K562 (cell line): Measurements from ENCODE around the gene ASNS. TPM values are rescaled to one million over a fixed set of nuclear protein-coding genes. Genes with fewer than 3 reads are reported as not detected.

Experiments
- AFF4 ChIP-seq: sonication (generic); formaldehyde crosslinking; IDR thresholded peaks from 2 replicates; pipeline ENCODE4 v1.8.0; 2023; ENCODE audit warnings: mild to moderate bottlenecking, missing genetic modification reagents
- CBX1 ChIP-seq: sonication (generic); IDR thresholded peaks from 2 replicates; pipeline ENCODE4 v1.6.1; 2016; ENCODE audit warnings: antibody characterized with exemption, low read depth, mild to moderate bottlenecking
- CTBP1 ChIP-seq: fragments of 450-650 bp; IDR thresholded peaks from 2 replicates; pipeline ENCODE4 v1.6.1; 2016; ENCODE audit warnings: borderline replicate concordance
- E2F4 ChIP-seq: sonication (generic); formaldehyde crosslinking; IDR thresholded peaks from 2 replicates; pipeline ENCODE4 v1.8.0; 2022; ENCODE audit warnings: mild to moderate bottlenecking, low read depth, missing genetic modification reagents
- EP300 ChIP-seq: IDR thresholded peaks from 2 replicates; pipeline ENCODE4 v1.6.1; 2012; ENCODE audit warnings: low read length, improper control_type of control experiment
- HNRNPL ChIP-seq: fragments of 200-400 bp; formaldehyde crosslinking; IDR thresholded peaks from 2 replicates; pipeline ENCODE4 v1.6.1; 2017; ENCODE audit warnings: low read depth, mild to moderate bottlenecking, low read length
- MTA3 ChIP-seq: fragments of 450-650 bp; formaldehyde crosslinking; IDR thresholded peaks from 2 replicates; pipeline ENCODE4 v1.6.1; 2017; ENCODE audit warnings: mild to moderate bottlenecking, borderline replicate concordance
- RBM14 ChIP-seq: fragments of 200-400 bp; formaldehyde crosslinking; IDR thresholded peaks from 2 replicates; pipeline ENCODE4 v1.6.1; 2018; ENCODE audit warnings: low read depth, mild to moderate bottlenecking, low read length, moderate library complexity, borderline replicate concordance; ENCODE audit not compliant: insufficient read depth
- TFAM ChIP-seq: fragments of 250-450 bp; sonication (Bioruptor Pico); conservative IDR thresholded peaks from 2 replicates; pipeline ENCODE4 v1.5.0; 2021; ENCODE audit warnings: mild to moderate bottlenecking, moderate library complexity
- TOE1 ChIP-seq, 2 experiments: fragments of 450-650 bp in 1 of 2; sonication (generic) in 1 of 2; formaldehyde crosslinking in 1 of 2; IDR thresholded peaks; 2 replicates each; pipeline versions ENCODE4 v1.7.1 to v1.8.0; 2016 to 2022; ENCODE audit warnings: borderline replicate concordance in 2 of 2, mild to moderate bottlenecking in 2 of 2, antibody characterized with exemption in 1 of 2, inconsistent platforms in 1 of 2, low read depth in 1 of 2, missing genetic modification reagents in 1 of 2, moderate library complexity in 1 of 2
- ZBTB11 ChIP-seq, 3 experiments: fragments of 200-800 bp in 1 of 3; fragments of 250-450 bp in 1 of 3; fragments of 450-650 bp in 1 of 3; sonication (Bioruptor Pico) in 1 of 3; sonication (Bioruptor generic) in 1 of 3; formaldehyde crosslinking in 1 of 3; IDR thresholded peaks; 2 replicates each; pipeline versions ENCODE4 v1.6.1 to v1.8.0; 2016 to 2022; ENCODE audit warnings: mild to moderate bottlenecking in 2 of 3, missing genetic modification characterization in 2 of 3, missing compliant biosample characterization in 1 of 3, moderate library complexity in 1 of 3
- ZC3H11A ChIP-seq: IDR thresholded peaks from 2 replicates; pipeline ENCODE4 v1.6.1; 2012; ENCODE audit warnings: low read depth, low read length, improper control_type of control experiment
- ZEB2 ChIP-seq: fragments of 450-650 bp; IDR thresholded peaks from 2 replicates; pipeline ENCODE4 v1.6.1; 2016
- ZNF143 ChIP-seq: sonication (generic); formaldehyde crosslinking; IDR thresholded peaks from 2 replicates; pipeline ENCODE4 v1.9.0; 2022; ENCODE audit warnings: mild to moderate bottlenecking, missing genetic modification reagents
- ZNF740 ChIP-seq, 3 experiments: fragments of 200-800 bp in 1 of 3; sonication (Bioruptor generic) in 1 of 3; sonication (generic) in 1 of 3; formaldehyde crosslinking in 1 of 3; IDR thresholded peaks; 2 replicates each; pipeline versions ENCODE4 v1.6.1 to v1.8.0; 2016 to 2022; ENCODE audit warnings: mild to moderate bottlenecking in 2 of 3, missing compliant biosample characterization in 2 of 3, missing genetic modification characterization in 2 of 3, missing genetic modification reagents in 1 of 3
- polyA plus RNA-seq, 8 experiments: library from polyadenylated mRNA; depleted of rRNA in 4 of 8; stranded (reverse) in 5 of 8; unstranded in 3 of 8; fragments of >200 nt; fragmentation: Nextera tagmentation in 2 of 8; fragmentation: Illumina TruSeq in 1 of 8; extraction: Ambion mirVana in 2 of 8; extraction: Trizol in 1 of 8; gene quantifications; 2 replicates each; pipeline versions ENCODE4 v1.2.1 to v1.2.3, GENCODE V29; 2011 to 2014; ENCODE audit warnings: inconsistent platforms in 1 of 8, missing spikeins in 1 of 8
- total RNA-seq, 7 experiments: library from RNA; depleted of rRNA in 6 of 7; stranded (reverse); fragments of >200 nt in 6 of 7; fragmentation: Illumina TruSeq in 2 of 7; extraction: Trizol in 2 of 7; gene quantifications; 2 replicates each; pipeline versions ENCODE4 v1.2.1 to v1.2.3, GENCODE V29; 2011 to 2021; ENCODE audit warnings: low replicate concordance in 1 of 7

ASNS gene
- total and polyA plus RNA-seq, 9 of the 15 experiments (the other 6 are each of a cell fraction or from before 2014, with no cell fraction given) = 42.1 to 354 (median 215) TPM

GRCh38 chr7:97872025-97872669, at the start of gene ASNS (continued):
- TF ChIP-seq ZBTB11 (CRISPR knock-in tag; IDR thresholded peaks at IDR 0.05) (peak in 1 of 3 experiments; percentile 38; a peak in 1 of 6 replicates), ZEB2 (peak; percentile 89), E2F4 (CRISPR knock-in tag) (peak; percentile 84), RBM14 (peak; percentile 94; the same call in 1 of the 2 replicates), CBX1 (peak; percentile 88), TOE1 (IDR thresholded peaks at IDR 0.05; ENCODE audit: borderline replicate concordance) (0 out of 2 replicates have a peak, but pooled peaks have one; percentile 34), TOE1 (CRISPR knock-in tag; IDR thresholded peaks at IDR 0.05; ENCODE audit: borderline replicate concordance, low read depth) (no peak), TFAM (no peak), ZNF143 (no peak), ZC3H11A (no peak), EP300 (peak; percentile 41; the same call in 1 of the 2 replicates), AFF4 (CRISPR knock-in tag) (peak; percentile 97), CTBP1 (peak; percentile 99), ZNF740 (CRISPR knock-in tag; IDR thresholded peaks at IDR 0.05) (no peak), ZNF740 (tag; IDR thresholded peaks at IDR 0.05) (no peak), MTA3 (peak; percentile 95; the same call in 1 of the 2 replicates), HNRNPL (peak; percentile 97)
